Articular chondrocyte of knee joint (primary cell): ENCODE results near the gene CRYGS. TPM values are rescaled to one million over a fixed set of nuclear protein-coding genes. Genes with fewer than 3 reads are reported as not detected.

Experiments
- total RNA-seq: library from RNA; depleted of rRNA; stranded (reverse); fragments of >200 nt; gene quantifications from 2 replicates; pipeline ENCODE4 v1.2.3, GENCODE V29; 2012

The CRYGS gene
- 1.6 and 1.8 TPM in 2 replicates for total RNA-seq

GRCh38 chr3:186544281-186544680, at the start of gene CRYGS:
TSS of gene CRYGS (minus strand) at chr3:186544380. CDS start at chr3:186544326, 54 bp downstream.

GRCh38 chr3:186570096-186570940, 26.1 kb upstream of the CRYGS start, which contains the start of gene DNAJB11:
TSS of gene DNAJB11 (plus strand) at chr3:186570720. CDS start at chr3:186570898, 178 bp downstream.

GRCh38 chr3:186567072-186567921, 23.1 kb upstream of the CRYGS start, which contains the start of gene TBCCD1:
TSS of gene TBCCD1 (minus strand) at chr3:186567339. CDS start at chr3:186564329, 3,010 bp downstream.

Other genes with a start within 250 kb of the CRYGS start
- gene DGKG, start 182.1 kb downstream of the CRYGS start, total RNA-seq, result 7.0 and 7.3 TPM in 2 replicates
- 18.2 and 23.3 TPM in 2 replicates for gene TBCCD1, start 23.0 kb upstream of the CRYGS start, total RNA-seq
- 47.1 and 54.6 TPM in 2 replicates for gene DNAJB11, start 26.3 kb upstream of the CRYGS start, total RNA-seq
- 0.11 TPM in 1 of 2 replicates, not detected in the other for gene AHSG, start 68.7 kb upstream of the CRYGS start, total RNA-seq
- gene FETUB, start 96.0 kb upstream of the CRYGS start, total RNA-seq, result not detected in 2 replicates
- gene HRG, start 121.6 kb upstream of the CRYGS start, total RNA-seq, result not detected in 2 replicates
- gene KNG1, start 173.0 kb upstream of the CRYGS start, total RNA-seq, result not detected in 2 replicates
- gene EIF4A2, start 239.2 kb upstream of the CRYGS start, total RNA-seq, result 381 and 595 TPM in 2 replicates